Measurements from ENCODE around the gene VTCN1. TPM values are rescaled to one million over a fixed set of nuclear protein-coding genes. Genes with fewer than 3 reads are reported as not detected.
A peak's percentile ranks its signal among the peaks of the same experiment; 100 is the strongest.
"Not testable (repeated sequence)": the region's sequence is repeated elsewhere in the genome, so short reads cannot be mapped to it uniquely, and the experiment has no call there.

The VTCN1 gene
- total and polyA plus RNA-seq, 8 donors, result 12.9 to 42.5 (median 15.8) TPM

- Histone ChIP-seq H3K27ac (peak overlapping the region in 3 of 4 donors; percentile 86 to 96 (median 93)), H3K27me3 (no peaks in the 10 kb centered on the region), H3K9me3 (no peaks in the 10 kb centered on the region), H3K4me1 (peaks cover 3 to 10% (median 4%) of the 10 kb centered on the region in 3 donors), H3K36me3 (no peaks in the 10 kb centered on the region), H3K4me3 (peak overlapping the region; percentile 46 to 62 (median 57))
- FAIRE-seq (no peak), ATAC-seq (peak in 1 of 4 donors; percentile 3), DNase-seq (no peak)
- WGBS, 2 donors, result 26% methylated on average over 32 of the region's 32 CpGs
- intact Hi-C loops (cut with DNase I), result loop anchor here in 2 of 3 donors (10.0 kb wide), 2 partner anchors 48 to 58 kb away; partner anchors contain the start of gene TTF2 (in 1 of the 2)
- no peak for TF ChIP-seq CTCF (IDR thresholded peaks at IDR 0.05)
These were observed 88.2 kb downstream of the VTCN1 start for GRCh38 chr1:117122330-117123025.

GRCh38 chr1:117121589-117122329 lies 89.0 kb downstream of the VTCN1 start, which contains the start of gene TRIM45:
Gene TRIM45 (minus strand): TSS chr1:117121749. CDS start chr1:117121201, 548 bp downstream.
- Histone ChIP-seq H3K4me1 (peaks cover 4 to 15% (median 10%) of the 10 kb centered on the region in 3 donors), H3K9me3 (no peaks in the 10 kb centered on the region), H3K36me3 (no peaks in the 10 kb centered on the region), H3K27me3 (no peaks in the 10 kb centered on the region), H3K4me3 (peak within 1 kb of the TSS; percentile 46 to 62 (median 57)), H3K27ac (peak within 1 kb of the TSS; percentile 86 to 96 (median 91))
- FAIRE-seq (peak; percentile 49), ATAC-seq (peak; percentile 90 to 97 (median 94)), DNase-seq (peak; percentile 96 to 97 (median 97))
- peak; percentile 41 to 67 (median 52) for TF ChIP-seq CTCF (IDR thresholded peaks at IDR 0.05)
- intact Hi-C loops (cut with DNase I), result loop anchor here in 2 of 3 donors (10.0 kb wide), 2 partner anchors 47 to 57 kb away; partner anchors contain the start of gene TTF2 (in 1 of the 2)
- 0 to 1% methylated on average over 64 to 71 of the region's 71 CpGs for WGBS, 2 donors

GRCh38 chr1:117120774-117121588 lies 89.7 kb downstream of the VTCN1 start:
- peak overlapping the region; percentile 46 to 62 (median 57) for H3K4me3 ChIP-seq
- ATAC-seq, result peak; percentile 35 to 43 (median 42)
- no peaks in the 10 kb centered on the region for H3K36me3 ChIP-seq
- intact Hi-C loops (cut with DNase I), result loop anchor here in 2 of 3 donors (10.0 kb wide), 2 partner anchors 46 to 56 kb away; partner anchors contain the start of gene TTF2 (in 1 of the 2)
- no peak for TF ChIP-seq CTCF (IDR thresholded peaks at IDR 0.05)
- H3K27me3 ChIP-seq, result no peaks in the 10 kb centered on the region
- FAIRE-seq, result no peak
- H3K4me1 ChIP-seq, result peaks cover 4 to 15% (median 10%) of the 10 kb centered on the region in 3 donors
- no peaks in the 10 kb centered on the region for H3K9me3 ChIP-seq
- WGBS, 2 donors, result 8 to 16% methylated on average over 21 to 29 of the region's 29 CpGs
- DNase-seq, result peak in 1 of 6 donors; percentile 18
- H3K27ac ChIP-seq, result peak overlapping the region; percentile 86 to 96 (median 91)

- H3K9me3 ChIP-seq; H3K36me3 ChIP-seq; H3K27ac ChIP-seq; intact Hi-C loops (cut with DNase I); DNase-seq; H3K27me3 ChIP-seq; ATAC-seq; FAIRE-seq; H3K4me3 ChIP-seq: not testable (repeated sequence)
- peaks cover 4 to 15% (median 10%) of the 10 kb centered on the region in 3 donors for H3K4me1 ChIP-seq
- 97 to 98% methylated on average over 10 of the region's 10 CpGs for WGBS, 2 donors
These were observed 91.6 kb downstream of the VTCN1 start for GRCh38 chr1:117119144-117119543.

All from pancreas (tissue), 10 donors.